GM12892 (cell line): ENCODE results near the gene ISOC2.

Source experiments
- POLR2A ChIP-seq: IDR thresholded peaks from 2 replicates; pipeline ENCODE4 v1.6.1; 2011; ENCODE audit warnings: low read depth, low read length, control low read depth
- POLR2AphosphoS5 ChIP-seq: IDR thresholded peaks from 2 replicates; pipeline ENCODE4 v1.6.1; 2011; ENCODE audit warnings: low read depth, low read length, control low read depth
- TAF1 ChIP-seq: IDR thresholded peaks from 2 replicates; pipeline ENCODE4 v1.6.1; 2011; ENCODE audit warnings: low read depth, mild to moderate bottlenecking, control low read depth, low read length, borderline replicate concordance

GRCh38 chr19:55504981-55505380, 43.5 kb upstream of the ISOC2 start:
- TF ChIP-seq POLR2AphosphoS5 (no peak), POLR2A (no peak), TAF1 (no peak)
